H1 (cell line): ENCODE results near the gene OR2A14. TPM values are rescaled to one million over a fixed set of nuclear protein-coding genes. Genes with fewer than 3 reads are reported as not detected.

Experiments
- CHD7 ChIP-seq: fragments of 300-600 bp; sonication (generic); IDR thresholded peaks from 2 replicates; pipeline ENCODE4 v1.7.1; 2012; ENCODE audit warnings: low read length, moderate library complexity, mild to moderate bottlenecking, inconsistent platforms; ENCODE audit not compliant: insufficient replicate concordance
- SP1 ChIP-seq: IDR thresholded peaks from 2 replicates; pipeline ENCODE4 v1.6.1; 2011; ENCODE audit warnings: low read depth, low read length
- polyA plus RNA-seq, 7 experiments: library from polyadenylated mRNA; depleted of rRNA in 3 of 7; stranded (reverse) in 5 of 7; unstranded in 2 of 7; fragments of >200 nt in 5 of 7; fragments of 200-250 nt in 2 of 7; gene quantifications; 1 replicate in 5 of 7; 2 replicates in 1 of 7; 4 replicates in 1 of 7; pipeline versions ENCODE4 v1.2.1 to v1.2.3, GENCODE V29; 2011 to 2013; ENCODE audit warnings: missing spikeins in 2 of 7, mixed read lengths in 2 of 7
- total RNA-seq: library from RNA; stranded (reverse); fragmentation: NEBNext Ultra II Directional; extraction: Animal tissue kit (Norgen Biotek cat#: 25700); gene quantifications from 2 replicates; pipeline ENCODE4 v1.2.1, GENCODE V29; 2021

Gene OR2A14
- total and polyA plus RNA-seq, 2 of the 8 experiments (the other 6 are each of a cell fraction or from before 2014, with no cell fraction given), result not detected

DNA sequence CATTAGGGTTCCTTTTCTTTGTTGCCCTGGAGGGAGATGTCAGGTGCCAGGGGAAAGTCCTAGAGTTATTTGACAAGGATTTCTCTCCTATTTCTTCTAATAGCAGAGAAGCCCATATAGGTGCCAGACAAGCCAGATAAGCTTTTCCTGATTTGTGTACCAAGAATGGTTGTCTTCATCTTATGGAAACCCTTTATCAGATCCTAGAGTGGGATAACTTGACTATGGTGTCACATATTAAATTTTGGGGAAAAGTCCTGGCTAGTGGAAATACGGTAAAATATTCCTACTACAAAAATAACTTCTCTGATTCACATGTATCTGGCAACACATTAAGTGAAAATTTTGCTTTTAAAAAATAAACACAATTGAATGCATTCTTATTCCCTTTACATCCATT is 35.7 kb upstream of the OR2A14 start (continued):
- TF ChIP-seq CHD7, result peak; percentile 96
- TF ChIP-seq SP1, result no peak
- TF ChIP-seq, all 59 proteins: peak for 1
